GM12874 (cell line): ENCODE results near the gene DPF3.

Source experiments
- CTCF ChIP-seq: IDR thresholded peaks from 2 replicates; pipeline ENCODE4 v1.5.1; 2011; ENCODE audit warnings: low read depth, mild to moderate bottlenecking, control low read depth, low read length, moderate library complexity; ENCODE audit not compliant: insufficient read depth

The DPF3 gene

GRCh38 chr14:72786378-72787350 is 107.2 kb downstream of the DPF3 start:
- TF ChIP-seq CTCF: no peak

GRCh38 chr14:72783741-72784140 is 110.2 kb downstream of the DPF3 start:
- no peak for TF ChIP-seq CTCF

GRCh38 chr14:72782817-72783216 is 111.1 kb downstream of the DPF3 start:
- no peak for TF ChIP-seq CTCF

DNA sequence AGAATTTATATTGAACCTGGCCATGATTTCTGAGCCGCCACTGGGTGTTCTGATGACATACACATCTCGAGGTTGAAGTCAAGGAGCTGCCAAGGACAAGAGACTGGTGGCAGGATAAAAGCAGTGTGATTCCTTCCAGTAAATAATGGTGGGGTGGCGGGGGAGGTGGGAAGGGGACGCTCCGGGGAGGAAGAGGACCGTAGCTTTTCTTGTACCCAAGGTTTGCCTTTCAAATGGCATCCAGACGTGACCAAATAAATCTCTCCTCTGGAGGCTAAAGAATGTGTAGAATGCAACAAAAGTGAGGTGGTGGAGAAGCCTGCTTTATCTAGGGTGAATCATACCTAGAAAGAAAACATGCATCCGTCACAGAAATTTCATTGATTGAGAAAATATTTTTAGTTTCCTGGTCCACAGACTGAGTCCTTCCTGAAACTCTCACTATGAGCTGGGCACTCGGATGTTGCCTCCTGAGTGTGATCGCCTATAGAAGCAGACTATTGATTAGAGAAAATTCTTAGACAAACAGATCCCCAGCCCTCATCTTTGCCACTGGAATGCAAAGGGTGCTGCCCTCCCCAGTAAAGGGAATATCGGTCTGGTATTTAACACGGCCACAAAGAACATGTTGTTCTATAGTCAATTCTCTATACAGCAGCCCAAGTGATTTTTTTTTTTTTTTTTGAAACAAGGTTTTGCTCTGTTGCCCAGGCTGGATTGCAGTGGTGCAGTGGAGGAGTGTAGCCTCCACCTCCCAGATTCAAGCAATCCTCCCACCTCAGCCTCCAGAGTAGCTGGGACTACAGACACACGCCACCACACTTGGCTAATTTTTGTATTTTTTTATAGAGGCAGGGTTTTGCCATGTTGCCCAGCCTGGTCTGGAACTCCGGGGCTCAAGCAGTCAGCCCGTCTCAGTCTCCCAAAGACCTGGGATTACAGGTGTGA is 112.1 kb downstream of the DPF3 start:
- TF ChIP-seq CTCF: no peak

DNA sequence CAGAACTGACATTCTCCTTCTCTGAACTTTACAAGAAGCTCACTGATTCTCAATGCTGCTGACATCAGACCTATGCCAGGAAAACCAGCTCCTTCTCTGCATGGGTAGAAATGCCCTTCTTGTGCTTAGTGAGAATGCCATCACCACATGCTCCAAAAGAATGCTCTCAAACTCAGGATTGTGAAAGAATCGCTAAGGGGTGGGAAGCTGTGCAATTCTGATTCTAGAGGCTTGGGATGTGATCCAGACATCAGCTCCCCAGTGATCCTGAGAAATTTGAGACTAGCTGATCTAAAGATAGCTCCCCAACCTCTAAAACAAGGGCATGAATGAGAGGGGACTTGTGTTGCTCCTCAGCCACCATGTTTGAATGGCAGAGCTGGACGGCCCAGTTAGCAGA is 113.2 kb downstream of the DPF3 start:
- no peak for TF ChIP-seq CTCF

GRCh38 chr14:72779679-72780078 is 114.2 kb downstream of the DPF3 start:
- TF ChIP-seq CTCF: no peak

- no peak for TF ChIP-seq CTCF
Observed at GRCh38 chr14:72777636-72778035, 116.3 kb downstream of the DPF3 start.
